ENCODE results near the gene NEDD4L. TPM values are rescaled to one million over a fixed set of nuclear protein-coding genes. Genes with fewer than 3 reads are reported as not detected.
"Not testable (repeated sequence)": the region's sequence is repeated elsewhere in the genome, so short reads cannot be mapped to it uniquely, and the experiment has no call there.

Gene NEDD4L
- total RNA-seq, 1 experiment from 2014 or later, result 108 TPM

DNA sequence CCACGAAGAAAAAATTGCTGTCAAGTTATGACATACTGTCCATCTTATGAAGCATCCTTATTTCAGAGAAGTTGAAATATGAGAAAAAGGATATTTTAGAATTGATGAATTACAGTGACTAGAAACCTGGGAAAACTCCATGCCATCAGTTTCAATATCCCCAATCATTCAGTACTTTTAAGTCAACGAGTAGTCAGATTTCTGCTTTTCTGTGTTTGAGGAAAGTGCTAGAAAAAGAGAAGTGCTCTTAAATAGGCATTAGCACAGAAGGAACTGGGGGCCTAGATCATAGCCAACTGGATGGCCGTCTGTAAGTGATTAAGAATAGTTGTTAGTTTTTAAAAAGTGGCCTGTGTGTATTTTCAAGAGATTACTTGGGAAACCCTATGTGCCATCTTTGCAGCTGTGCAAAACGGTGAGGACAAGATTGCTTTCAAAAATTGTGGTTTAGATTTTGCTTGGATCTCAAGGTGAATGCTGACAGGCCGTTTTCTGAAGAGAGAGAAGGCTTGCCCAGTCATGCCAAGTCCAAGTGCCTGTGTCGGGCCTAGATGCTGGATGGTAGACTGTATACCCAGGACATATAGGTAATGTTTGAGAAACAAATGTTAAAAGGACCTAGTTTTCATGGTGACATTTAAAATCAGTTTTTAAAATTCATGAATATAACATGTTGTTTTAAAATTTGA is 5.1 kb downstream of the NEDD4L start:
- no peaks in the 10 kb centered on the region for H3K36me3 Mint-ChIP-seq (ENCODE audit: insufficient read depth, unreplicated experiment)
- H3K4me1 Mint-ChIP-seq (ENCODE audit: insufficient read depth, unreplicated experiment), result peaks cover 22% of the 10 kb centered on the region
- no peaks in the 10 kb centered on the region for H3K9me3 Mint-ChIP-seq (ENCODE audit: unreplicated experiment)
- H3K27me3 Mint-ChIP-seq (ENCODE audit: insufficient read depth, unreplicated experiment), result no peaks in the 10 kb centered on the region
- TF ChIP-seq, protein P1, sequence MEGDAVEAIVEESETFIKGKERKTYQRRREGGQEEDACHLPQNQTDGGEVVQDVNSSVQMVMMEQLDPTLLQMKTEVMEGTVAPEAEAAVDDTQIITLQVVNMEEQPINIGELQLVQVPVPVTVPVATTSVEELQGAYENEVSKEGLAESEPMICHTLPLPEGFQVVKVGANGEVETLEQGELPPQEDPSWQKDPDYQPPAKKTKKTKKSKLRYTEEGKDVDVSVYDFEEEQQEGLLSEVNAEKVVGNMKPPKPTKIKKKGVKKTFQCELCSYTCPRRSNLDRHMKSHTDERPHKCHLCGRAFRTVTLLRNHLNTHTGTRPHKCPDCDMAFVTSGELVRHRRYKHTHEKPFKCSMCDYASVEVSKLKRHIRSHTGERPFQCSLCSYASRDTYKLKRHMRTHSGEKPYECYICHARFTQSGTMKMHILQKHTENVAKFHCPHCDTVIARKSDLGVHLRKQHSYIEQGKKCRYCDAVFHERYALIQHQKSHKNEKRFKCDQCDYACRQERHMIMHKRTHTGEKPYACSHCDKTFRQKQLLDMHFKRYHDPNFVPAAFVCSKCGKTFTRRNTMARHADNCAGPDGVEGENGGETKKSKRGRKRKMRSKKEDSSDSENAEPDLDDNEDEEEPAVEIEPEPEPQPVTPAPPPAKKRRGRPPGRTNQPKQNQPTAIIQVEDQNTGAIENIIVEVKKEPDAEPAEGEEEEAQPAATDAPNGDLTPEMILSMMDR (IDR thresholded peaks at IDR 0.05; ENCODE audit: unreplicated experiment), result no peak
- no peak for DNase-seq (ENCODE audit: unreplicated experiment)
- ChIA-PET POLR2A (interaction anchor here (0.6 to 8.0 kb wide), 6 partner anchors 17 to 426 kb away, joined by 3 to 54 read pairs (median 4); no protein-coding TSS in a partner anchor), CTCF (interaction anchor here (0.7 to 9.0 kb wide), 6 partner anchors 29 to 298 kb away, joined by 3 to 93 read pairs (median 4); no protein-coding TSS in a partner anchor)
- intact Hi-C loops (cut with micrococcal nuclease), result no loop called here
- BruUV-seq (replicated peaks), result no TSS peak
- H3K4me3 Mint-ChIP-seq (ENCODE audit: unreplicated experiment), result no peak overlapping the region
- H3K27ac Mint-ChIP-seq (ENCODE audit: low read depth, unreplicated experiment), result no peak overlapping the region

DNA sequence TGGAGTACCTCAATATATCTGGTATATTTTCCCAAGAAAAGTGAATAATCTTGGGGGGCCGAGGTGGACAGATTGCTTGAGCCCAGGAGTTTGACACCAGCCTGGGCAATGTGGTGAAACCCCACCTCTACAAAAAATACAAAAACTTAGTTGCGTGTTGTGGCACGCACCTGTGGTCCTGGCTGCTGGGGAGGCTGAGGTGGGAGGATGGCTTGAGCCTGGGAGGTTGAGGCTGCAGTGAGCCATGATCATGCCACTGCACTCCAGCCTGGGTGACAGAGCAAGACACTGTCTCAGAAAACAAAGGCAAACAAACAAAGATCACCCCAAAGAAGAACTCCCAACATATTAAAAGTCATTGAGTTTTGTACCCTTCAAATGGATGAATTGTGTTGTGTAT is 6.9 kb downstream of the NEDD4L start:
- H3K27ac Mint-ChIP-seq (ENCODE audit: low read depth, unreplicated experiment); H3K4me3 Mint-ChIP-seq (ENCODE audit: unreplicated experiment); intact Hi-C loops (cut with micrococcal nuclease); DNase-seq (ENCODE audit: unreplicated experiment); H3K27me3 Mint-ChIP-seq (ENCODE audit: insufficient read depth, unreplicated experiment); H3K36me3 Mint-ChIP-seq (ENCODE audit: insufficient read depth, unreplicated experiment); BruUV-seq (replicated peaks); H3K9me3 Mint-ChIP-seq (ENCODE audit: unreplicated experiment): not testable (repeated sequence)
- ChIA-PET CTCF (interaction anchor here (0.6 to 9.0 kb wide), 11 partner anchors 8 to 1400 kb away, joined by 3 to 93 read pairs (median 4); partner anchors contain the start of gene NEDD4L), POLR2A (interaction anchor here (1.1 to 8.0 kb wide), 6 partner anchors 8 to 177 kb away, joined by 3 to 54 read pairs (median 8); no protein-coding TSS in a partner anchor)
- H3K4me1 Mint-ChIP-seq (ENCODE audit: insufficient read depth, unreplicated experiment), result peaks cover 32% of the 10 kb centered on the region

DNA sequence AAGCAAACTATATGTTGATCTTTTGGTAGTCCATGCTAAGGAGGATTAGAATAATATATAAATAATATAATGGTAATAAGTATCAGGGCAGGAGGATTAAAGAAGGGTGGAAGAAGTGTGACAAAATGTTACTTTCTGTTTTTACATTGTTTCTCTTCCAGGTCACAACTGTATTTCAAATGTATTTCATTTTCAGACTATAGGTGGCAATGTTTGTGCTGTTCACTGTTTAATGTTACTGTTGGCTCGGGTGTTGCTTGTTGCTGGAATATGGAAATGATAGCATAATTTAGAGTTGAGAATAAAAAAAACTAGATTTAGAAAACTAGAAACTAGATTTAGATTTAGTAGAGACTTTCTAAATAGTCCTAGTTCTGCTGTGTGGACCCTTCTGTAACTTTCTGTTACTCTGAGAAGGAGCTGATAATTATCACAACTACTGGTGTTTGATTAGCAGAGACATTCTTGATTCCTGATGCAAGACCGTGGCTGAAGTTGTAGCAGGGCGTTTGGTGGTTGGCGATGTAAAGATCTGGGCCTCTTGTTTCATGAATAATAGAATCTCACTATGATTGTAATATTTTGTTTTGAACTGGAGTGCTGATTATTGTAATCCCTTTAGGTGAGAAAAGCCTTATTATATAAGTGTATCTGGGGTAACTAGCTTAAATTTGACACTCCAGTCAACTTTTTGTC is 7.9 kb downstream of the NEDD4L start:
- intact Hi-C loops (cut with micrococcal nuclease), result loop anchor here (1.0 kb wide), 1 partner anchor 70 kb away; no protein-coding TSS in a partner anchor
- no peak overlapping the region for H3K4me3 Mint-ChIP-seq (ENCODE audit: unreplicated experiment)
- no peaks in the 10 kb centered on the region for H3K27me3 Mint-ChIP-seq (ENCODE audit: insufficient read depth, unreplicated experiment)
- BruUV-seq (replicated peaks), result no TSS peak
- CTCF ChIA-PET, result interaction anchor here (0.6 to 9.0 kb wide), 25 partner anchors 9 to 1879 kb away, joined by 3 to 93 read pairs (median 5); partner anchors contain the start of gene NEDD4L
- DNase-seq (ENCODE audit: unreplicated experiment), result peak; percentile 42
- TF ChIP-seq, protein P1 (IDR thresholded peaks at IDR 0.05; ENCODE audit: unreplicated experiment), result peak; percentile 35
- peak overlapping the region; percentile 16 for H3K27ac Mint-ChIP-seq (ENCODE audit: low read depth, unreplicated experiment)
- POLR2A ChIA-PET, result interaction anchor here (0.6 to 8.0 kb wide), 8 partner anchors 8 to 270 kb away, joined by 3 to 54 read pairs (median 6); no protein-coding TSS in a partner anchor
- no peaks in the 10 kb centered on the region for H3K9me3 Mint-ChIP-seq (ENCODE audit: unreplicated experiment)
- H3K36me3 Mint-ChIP-seq (ENCODE audit: insufficient read depth, unreplicated experiment), result no peaks in the 10 kb centered on the region
- peaks cover 23% of the 10 kb centered on the region for H3K4me1 Mint-ChIP-seq (ENCODE audit: insufficient read depth, unreplicated experiment)

DNA sequence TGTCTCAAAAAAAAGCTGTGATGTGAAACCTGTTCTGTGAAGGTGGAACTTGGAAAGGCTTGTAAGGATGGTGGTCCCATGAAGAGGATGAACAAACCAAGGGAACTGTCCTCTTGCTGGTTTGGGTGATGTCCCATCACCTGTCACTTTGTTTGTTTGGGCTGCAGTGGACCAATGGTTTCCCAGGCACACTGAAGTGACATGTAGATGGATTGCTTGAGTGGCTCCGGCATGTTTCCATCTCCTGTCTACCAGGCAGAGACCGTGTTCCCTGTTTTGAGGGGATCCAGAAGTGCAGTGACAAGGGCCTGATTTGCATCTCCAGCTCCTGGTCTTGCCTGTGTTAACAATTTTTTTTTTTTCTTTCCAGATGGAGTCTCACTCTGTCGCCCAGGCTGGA is 8.9 kb downstream of the NEDD4L start:
- no peaks in the 10 kb centered on the region for H3K27me3 Mint-ChIP-seq (ENCODE audit: insufficient read depth, unreplicated experiment)
- H3K4me1 Mint-ChIP-seq (ENCODE audit: insufficient read depth, unreplicated experiment), result peaks cover 18% of the 10 kb centered on the region
- POLR2A ChIA-PET, result interaction anchor here (0.6 to 8.0 kb wide), 6 partner anchors 8 to 403 kb away, joined by 3 to 54 read pairs (median 6); no protein-coding TSS in a partner anchor
- H3K4me3 Mint-ChIP-seq (ENCODE audit: unreplicated experiment), result no peak overlapping the region
- no peaks in the 10 kb centered on the region for H3K9me3 Mint-ChIP-seq (ENCODE audit: unreplicated experiment)
- intact Hi-C loops (cut with micrococcal nuclease), result loop anchor here (1.0 kb wide), 1 partner anchor 69 kb away; no protein-coding TSS in a partner anchor
- H3K27ac Mint-ChIP-seq (ENCODE audit: low read depth, unreplicated experiment), result no peak overlapping the region
- no peak for DNase-seq (ENCODE audit: unreplicated experiment)
- CTCF ChIA-PET, result interaction anchor here (0.6 to 9.0 kb wide), 17 partner anchors 9 to 603 kb away, joined by 3 to 93 read pairs (median 6); partner anchors contain the start of gene NEDD4L
- TF ChIP-seq, protein P1 (IDR thresholded peaks at IDR 0.05; ENCODE audit: unreplicated experiment), result no peak
- no peaks in the 10 kb centered on the region for H3K36me3 Mint-ChIP-seq (ENCODE audit: insufficient read depth, unreplicated experiment)
- BruUV-seq (replicated peaks), result no TSS peak

Data from MCF 10A (cell line).